NCI-H2171 treated with DMSO at 0.1 percent for 48 hours (cell line): ENCODE results near the gene PLXDC2.

Experiments used
- DNase-seq: peaks from one replicate; lab custom pipeline; 2025; lab: John Stamatoyannopoulos, UW

Gene PLXDC2

GRCh38 chr10:19911886-19912285 is 95.7 kb downstream of the PLXDC2 start:
- DNase-seq = no peak

DNA sequence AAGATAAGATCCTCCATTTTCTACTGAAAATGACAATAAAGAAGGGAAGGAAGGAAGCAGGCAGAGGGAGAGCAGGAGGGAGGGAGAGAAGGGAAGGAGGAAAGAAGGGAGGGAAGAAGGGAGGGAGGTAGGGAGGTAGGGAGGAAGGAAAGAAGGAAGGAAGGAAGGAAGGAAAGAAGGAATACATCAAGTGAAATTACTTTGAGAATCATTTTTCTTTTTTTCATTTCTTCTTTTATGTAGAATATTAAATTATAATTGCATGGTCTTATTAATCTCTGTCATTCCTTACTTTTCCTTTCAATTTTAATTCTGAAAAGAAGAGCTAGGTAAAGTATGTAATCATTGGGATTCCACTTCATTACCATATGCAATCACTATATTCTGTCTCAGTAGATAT is 97.8 kb downstream of the PLXDC2 start:
- DNase-seq = no peak

- no peak for DNase-seq
Observed at GRCh38 chr10:19915125-19915524, 98.9 kb downstream of the PLXDC2 start.

- no peak for DNase-seq
Observed at GRCh38 chr10:19915816-19916215, 99.6 kb downstream of the PLXDC2 start.

- no peak for DNase-seq
Observed at GRCh38 chr10:19917751-19918478, 101.7 kb downstream of the PLXDC2 start.

- no peak for DNase-seq
Observed at GRCh38 chr10:19918794-19919193, 102.6 kb downstream of the PLXDC2 start.

GRCh38 chr10:19919671-19920070 is 103.4 kb downstream of the PLXDC2 start:
- DNase-seq = no peak

DNA sequence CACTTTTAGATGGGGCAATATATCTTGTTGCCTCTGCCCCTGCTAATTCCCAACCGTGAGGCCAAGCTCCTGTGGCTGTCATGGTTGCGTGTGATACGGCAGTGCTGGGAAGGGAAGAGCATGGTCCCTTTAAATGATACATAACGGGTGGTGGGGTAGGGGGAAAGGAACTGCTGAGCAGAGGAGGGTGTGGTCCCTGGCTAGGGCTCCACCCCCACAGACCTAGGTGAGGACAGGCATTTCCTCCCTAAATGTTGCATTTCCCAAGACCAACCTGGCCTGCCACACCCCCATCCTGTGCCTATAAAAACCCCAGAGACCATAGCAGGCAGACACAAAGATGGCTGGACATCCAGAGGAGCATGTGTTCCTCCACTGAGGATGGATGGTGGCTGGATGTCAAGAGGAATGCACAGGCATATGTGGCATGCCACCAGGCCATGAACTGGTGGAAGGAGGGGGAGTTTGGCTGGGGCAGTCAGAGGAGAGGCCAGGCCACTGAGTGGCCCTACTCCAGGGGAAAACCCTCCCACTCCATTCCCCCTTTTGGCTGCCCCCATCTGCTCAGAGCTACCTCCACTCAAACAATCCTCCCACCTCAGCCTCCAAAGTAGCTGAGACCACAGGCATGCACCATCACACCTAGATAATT is 104.0 kb downstream of the PLXDC2 start:
- DNase-seq = no peak

GRCh38 chr10:19921300-19922140 is 105.3 kb downstream of the PLXDC2 start:
- no peak for DNase-seq

DNA sequence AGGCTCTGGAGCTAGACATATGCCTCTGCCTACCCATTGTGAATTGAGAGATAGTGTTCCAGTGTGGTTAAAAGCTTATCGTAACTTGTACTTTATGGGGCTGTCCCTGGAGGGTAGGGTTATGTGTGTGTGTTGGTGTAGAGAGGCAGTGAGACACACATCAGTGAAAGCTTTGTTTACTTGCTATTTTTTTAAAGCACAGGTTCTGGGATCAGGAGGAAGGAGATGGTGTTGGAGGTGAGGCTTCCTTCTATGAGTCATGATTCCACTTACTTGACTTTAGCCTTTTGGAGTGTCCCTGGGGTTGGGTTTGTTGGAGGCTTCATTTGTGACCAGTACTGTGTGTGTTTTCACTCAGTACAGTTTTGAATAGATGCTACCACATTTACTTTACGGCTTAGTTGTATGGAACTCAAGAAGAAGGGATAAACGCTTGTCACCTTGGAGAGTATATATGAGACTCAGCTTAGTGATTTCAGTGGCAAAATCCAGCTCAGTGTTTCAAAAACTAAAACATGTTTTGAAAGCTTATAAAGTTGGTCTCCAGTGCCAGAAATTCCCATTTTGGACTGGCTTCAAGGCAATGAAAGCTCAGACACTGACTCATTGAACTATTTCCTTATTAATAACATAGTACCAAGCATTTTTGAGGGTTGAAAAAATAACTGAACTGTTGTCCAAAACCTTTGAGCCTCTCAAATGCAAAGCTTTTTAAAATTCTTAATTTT is 106.2 kb downstream of the PLXDC2 start:
- DNase-seq = no peak

GRCh38 chr10:19925064-19925463 is 108.8 kb downstream of the PLXDC2 start:
- DNase-seq = no peak

GRCh38 chr10:19928936-19929335 is 112.7 kb downstream of the PLXDC2 start:
- DNase-seq = no peak

GRCh38 chr10:19929506-19930140 is 113.4 kb downstream of the PLXDC2 start:
- DNase-seq = no peak

DNA sequence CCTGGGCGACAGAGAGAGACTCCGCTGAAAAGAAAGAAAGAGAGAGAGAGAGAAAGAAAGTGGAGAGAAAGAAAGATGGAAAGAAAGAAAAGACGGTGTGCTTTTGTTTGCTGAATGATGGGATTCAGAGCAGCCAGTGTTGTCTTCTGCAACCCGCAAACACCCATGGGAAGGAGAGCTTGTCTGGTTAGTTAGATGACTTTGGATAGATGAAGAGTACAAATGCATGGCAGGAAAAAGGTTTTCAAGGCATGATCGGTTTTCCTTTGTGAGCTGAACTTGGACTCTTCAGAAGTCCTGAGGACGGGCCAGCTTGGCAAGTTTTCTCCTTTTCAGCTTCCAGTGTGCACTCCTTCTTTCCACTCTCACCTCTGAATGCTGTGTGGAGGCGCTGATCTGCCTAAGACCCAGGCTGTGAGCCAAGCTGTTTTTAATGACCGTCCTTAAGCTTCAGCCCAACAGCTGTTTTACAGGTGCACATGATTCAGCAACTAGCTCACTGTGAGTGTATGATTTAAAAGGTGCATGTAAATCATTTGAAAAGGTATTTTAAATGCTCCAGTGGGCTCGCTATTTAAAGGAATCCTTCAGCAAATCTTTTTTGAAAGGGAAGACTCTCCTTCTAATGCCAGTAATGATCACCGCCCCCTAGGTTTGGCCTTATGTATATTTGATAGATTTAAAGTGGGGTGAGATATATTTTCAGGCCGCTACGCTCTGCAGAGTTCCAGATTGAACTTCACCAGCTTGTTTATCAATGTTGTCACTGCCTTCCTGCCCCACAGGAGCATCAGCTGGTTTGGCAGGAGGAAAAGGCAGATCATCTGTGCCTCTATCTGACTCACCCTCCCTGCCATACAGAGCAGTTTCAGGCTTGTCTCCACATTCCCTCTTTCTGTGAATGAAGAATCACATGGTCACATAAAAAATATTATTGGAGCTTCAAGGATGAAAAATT is 115.0 kb downstream of the PLXDC2 start:
- DNase-seq = no peak

- DNase-seq = no peak
Observed at GRCh38 chr10:19931894-19932590, 115.8 kb downstream of the PLXDC2 start.

- DNase-seq = no peak
Observed at GRCh38 chr10:19932806-19933371, 116.7 kb downstream of the PLXDC2 start.

GRCh38 chr10:19933772-19934171 is 117.5 kb downstream of the PLXDC2 start:
- no peak for DNase-seq

DNA sequence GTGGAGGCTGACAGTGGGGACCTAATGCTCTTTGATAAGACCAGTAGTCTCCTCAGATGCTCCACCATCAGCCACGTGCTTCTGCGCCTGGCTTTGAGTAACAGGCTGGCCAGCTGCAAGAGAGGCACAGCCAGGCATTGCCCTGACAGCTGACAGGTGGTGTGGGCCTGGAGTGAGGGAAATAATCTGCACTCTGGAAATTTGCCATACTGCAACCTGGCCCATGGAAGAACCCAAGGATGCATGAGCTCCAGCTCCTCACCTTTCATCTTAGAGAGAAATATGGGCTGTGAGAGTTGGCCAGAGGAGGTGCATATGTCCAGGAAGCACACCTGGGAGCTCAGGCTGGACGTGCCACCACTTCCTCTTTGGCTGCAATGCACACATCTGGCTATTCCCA is 118.9 kb downstream of the PLXDC2 start:
- no peak for DNase-seq

- no peak for DNase-seq
Observed at GRCh38 chr10:19936289-19936688, 120.1 kb downstream of the PLXDC2 start.

DNA sequence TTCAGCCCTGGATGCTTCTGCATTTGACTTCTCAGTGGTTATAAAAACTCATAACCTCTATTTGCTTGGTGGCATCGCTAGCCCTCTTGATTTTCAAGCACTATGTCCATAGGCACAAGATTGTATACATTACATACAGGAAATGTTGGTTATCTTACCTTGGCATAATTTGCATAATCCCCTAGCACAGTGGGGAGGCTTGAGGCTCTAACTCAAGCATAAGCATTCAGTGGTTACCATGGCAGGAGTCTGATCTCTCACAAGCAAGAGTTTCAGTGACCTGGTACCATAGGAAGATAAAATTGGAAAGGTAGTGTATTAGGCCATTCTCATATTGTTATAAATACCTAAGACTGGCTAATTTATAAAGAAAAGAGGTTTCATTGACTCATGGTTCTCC is 121.8 kb downstream of the PLXDC2 start:
- DNase-seq = no peak
